ENCODE measurements around the gene ZSCAN12. TPM values are rescaled to one million over a fixed set of nuclear protein-coding genes. Genes with fewer than 3 reads are reported as not detected.
"Not testable (repeated sequence)": the region's sequence is repeated elsewhere in the genome, so short reads cannot be mapped to it uniquely, and the experiment has no call there.

ZSCAN12 gene
- total RNA-seq, 1 donor, result 10.1 TPM

DNA sequence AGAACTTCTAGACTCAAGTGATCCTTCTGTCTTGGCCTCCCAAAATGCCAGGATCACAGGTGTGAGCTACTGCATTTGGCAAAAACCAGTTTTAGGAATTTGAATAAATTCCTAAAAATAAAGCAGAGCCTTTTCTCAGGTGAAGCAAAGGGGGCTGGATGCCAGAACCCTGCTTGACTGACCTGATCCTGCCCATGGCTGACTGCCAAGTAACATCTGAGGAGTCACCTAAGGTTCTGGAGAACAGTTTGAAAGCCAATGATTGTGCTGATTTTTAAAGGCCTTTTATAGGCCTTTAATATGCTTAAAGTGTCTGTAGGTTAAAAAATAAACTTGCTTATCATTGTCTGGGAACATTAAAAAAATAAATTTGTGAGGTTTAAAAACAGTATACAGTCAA, 14.1 kb upstream of the ZSCAN12 start:
- no peaks in the 10 kb centered on the region for H3K9me3 ChIP-seq (ENCODE audit: low read depth, low read length)
- no peak overlapping the region for H3K4me3 ChIP-seq (ENCODE audit: insufficient read depth, low read length)
- H3K79me2 ChIP-seq (ENCODE audit: insufficient read depth, low read length), result no peaks in the 10 kb centered on the region
- H4K20me1 ChIP-seq (ENCODE audit: insufficient read depth, low read length), result no peaks in the 10 kb centered on the region
- TF ChIP-seq CTCF (IDR thresholded peaks at IDR 0.05; ENCODE audit: extremely low read depth, low read depth, low read length), result no peak
- DNase-seq (ENCODE audit: insufficient read length, low spot score, missing footprints), result no peak
- no peaks in the 10 kb centered on the region for H3K36me3 ChIP-seq (ENCODE audit: insufficient read depth, low read length)
- H3K4me2 ChIP-seq (ENCODE audit: insufficient read depth, low read length), result no peak overlapping the region
- no peaks in the 10 kb centered on the region for H3K27me3 ChIP-seq (ENCODE audit: insufficient read depth, low read length)
- no peak overlapping the region for H3K27ac ChIP-seq (ENCODE audit: low read depth, low read length)
- H3K4me1 ChIP-seq (ENCODE audit: insufficient read depth, low read length), result no peaks in the 10 kb centered on the region
- no peak overlapping the region for H2AFZ ChIP-seq (ENCODE audit: low read length)

DNA sequence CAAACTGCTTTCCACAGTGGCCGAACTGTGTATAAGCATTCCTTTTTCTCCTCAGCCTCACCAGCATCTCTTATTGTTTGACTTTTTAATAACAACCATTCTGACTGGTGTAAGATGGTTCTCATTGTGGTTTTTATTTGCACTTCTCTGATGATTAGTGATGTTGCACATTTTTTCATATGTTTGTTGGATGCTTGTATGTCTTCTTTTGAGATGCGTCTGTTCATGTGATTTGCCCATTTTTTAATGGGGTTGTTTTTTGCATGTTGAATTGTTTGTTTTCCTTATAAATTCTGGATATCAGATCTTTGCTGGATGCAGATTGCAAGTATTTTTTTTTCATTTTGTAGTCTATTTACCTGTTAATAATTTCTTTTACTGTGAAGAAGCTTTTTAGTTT, 11.2 kb upstream of the ZSCAN12 start:
- Histone ChIP-seq H3K9me3 (ENCODE audit: low read depth, low read length) (no peaks in the 10 kb centered on the region), H3K4me1 (ENCODE audit: insufficient read depth, low read length) (no peaks in the 10 kb centered on the region), H3K4me3 (ENCODE audit: insufficient read depth, low read length) (no peak overlapping the region), H3K79me2 (ENCODE audit: insufficient read depth, low read length) (no peaks in the 10 kb centered on the region), H2AFZ (ENCODE audit: low read length) (no peak overlapping the region), H3K27ac (ENCODE audit: low read depth, low read length) (no peak overlapping the region), H3K27me3 (ENCODE audit: insufficient read depth, low read length) (no peaks in the 10 kb centered on the region), H3K36me3 (ENCODE audit: insufficient read depth, low read length) (no peaks in the 10 kb centered on the region), H4K20me1 (ENCODE audit: insufficient read depth, low read length) (no peaks in the 10 kb centered on the region), H3K4me2 (ENCODE audit: insufficient read depth, low read length) (no peak overlapping the region)
- TF ChIP-seq CTCF (IDR thresholded peaks at IDR 0.05; ENCODE audit: extremely low read depth, low read depth, low read length), result no peak
- DNase-seq (ENCODE audit: insufficient read length, low spot score, missing footprints), result no peak

GRCh38 chr6:28408076-28408802, 8.7 kb upstream of the ZSCAN12 start:
- no peak overlapping the region for H3K27ac ChIP-seq (ENCODE audit: low read depth, low read length)
- H3K4me1 ChIP-seq (ENCODE audit: insufficient read depth, low read length), result no peaks in the 10 kb centered on the region
- H2AFZ ChIP-seq (ENCODE audit: low read length), result no peak overlapping the region
- no peak for TF ChIP-seq CTCF (IDR thresholded peaks at IDR 0.05; ENCODE audit: extremely low read depth, low read depth, low read length)
- no peak for DNase-seq (ENCODE audit: insufficient read length, low spot score, missing footprints)
- H3K27me3 ChIP-seq (ENCODE audit: insufficient read depth, low read length), result no peaks in the 10 kb centered on the region
- no peaks in the 10 kb centered on the region for H4K20me1 ChIP-seq (ENCODE audit: insufficient read depth, low read length)
- no peaks in the 10 kb centered on the region for H3K9me3 ChIP-seq (ENCODE audit: low read depth, low read length)
- no peak overlapping the region for H3K4me3 ChIP-seq (ENCODE audit: insufficient read depth, low read length)
- no peaks in the 10 kb centered on the region for H3K79me2 ChIP-seq (ENCODE audit: insufficient read depth, low read length)
- H3K4me2 ChIP-seq (ENCODE audit: insufficient read depth, low read length), result no peak overlapping the region
- no peaks in the 10 kb centered on the region for H3K36me3 ChIP-seq (ENCODE audit: insufficient read depth, low read length)

GRCh38 chr6:28407401-28407800, 7.9 kb upstream of the ZSCAN12 start:
- H3K4me3 ChIP-seq (ENCODE audit: insufficient read depth, low read length), result no peak overlapping the region
- H3K4me1 ChIP-seq (ENCODE audit: insufficient read depth, low read length), result no peaks in the 10 kb centered on the region
- H3K79me2 ChIP-seq (ENCODE audit: insufficient read depth, low read length), result no peaks in the 10 kb centered on the region
- H3K4me2 ChIP-seq (ENCODE audit: insufficient read depth, low read length), result no peak overlapping the region
- H2AFZ ChIP-seq (ENCODE audit: low read length), result no peak overlapping the region
- DNase-seq (ENCODE audit: insufficient read length, low spot score, missing footprints), result no peak
- TF ChIP-seq CTCF (IDR thresholded peaks at IDR 0.05; ENCODE audit: extremely low read depth, low read depth, low read length), result no peak
- no peaks in the 10 kb centered on the region for H3K9me3 ChIP-seq (ENCODE audit: low read depth, low read length)
- H3K27me3 ChIP-seq (ENCODE audit: insufficient read depth, low read length), result no peaks in the 10 kb centered on the region
- no peaks in the 10 kb centered on the region for H4K20me1 ChIP-seq (ENCODE audit: insufficient read depth, low read length)
- H3K27ac ChIP-seq (ENCODE audit: low read depth, low read length), result no peak overlapping the region
- no peaks in the 10 kb centered on the region for H3K36me3 ChIP-seq (ENCODE audit: insufficient read depth, low read length)

- not testable (repeated sequence) for H4K20me1 ChIP-seq (ENCODE audit: insufficient read depth, low read length); H3K27me3 ChIP-seq (ENCODE audit: insufficient read depth, low read length); H3K4me1 ChIP-seq (ENCODE audit: insufficient read depth, low read length); H3K36me3 ChIP-seq (ENCODE audit: insufficient read depth, low read length); H3K4me3 ChIP-seq (ENCODE audit: insufficient read depth, low read length); DNase-seq (ENCODE audit: insufficient read length, low spot score, missing footprints); H3K9me3 ChIP-seq (ENCODE audit: low read depth, low read length); H3K4me2 ChIP-seq (ENCODE audit: insufficient read depth, low read length); H2AFZ ChIP-seq (ENCODE audit: low read length); H3K27ac ChIP-seq (ENCODE audit: low read depth, low read length); H3K79me2 ChIP-seq (ENCODE audit: insufficient read depth, low read length)
These were observed 4.4 kb upstream of the ZSCAN12 start for GRCh38 chr6:28403923-28404322.

Data from osteoblast (primary cell).